Measurements from ENCODE around the gene SH2B2.

DNA sequence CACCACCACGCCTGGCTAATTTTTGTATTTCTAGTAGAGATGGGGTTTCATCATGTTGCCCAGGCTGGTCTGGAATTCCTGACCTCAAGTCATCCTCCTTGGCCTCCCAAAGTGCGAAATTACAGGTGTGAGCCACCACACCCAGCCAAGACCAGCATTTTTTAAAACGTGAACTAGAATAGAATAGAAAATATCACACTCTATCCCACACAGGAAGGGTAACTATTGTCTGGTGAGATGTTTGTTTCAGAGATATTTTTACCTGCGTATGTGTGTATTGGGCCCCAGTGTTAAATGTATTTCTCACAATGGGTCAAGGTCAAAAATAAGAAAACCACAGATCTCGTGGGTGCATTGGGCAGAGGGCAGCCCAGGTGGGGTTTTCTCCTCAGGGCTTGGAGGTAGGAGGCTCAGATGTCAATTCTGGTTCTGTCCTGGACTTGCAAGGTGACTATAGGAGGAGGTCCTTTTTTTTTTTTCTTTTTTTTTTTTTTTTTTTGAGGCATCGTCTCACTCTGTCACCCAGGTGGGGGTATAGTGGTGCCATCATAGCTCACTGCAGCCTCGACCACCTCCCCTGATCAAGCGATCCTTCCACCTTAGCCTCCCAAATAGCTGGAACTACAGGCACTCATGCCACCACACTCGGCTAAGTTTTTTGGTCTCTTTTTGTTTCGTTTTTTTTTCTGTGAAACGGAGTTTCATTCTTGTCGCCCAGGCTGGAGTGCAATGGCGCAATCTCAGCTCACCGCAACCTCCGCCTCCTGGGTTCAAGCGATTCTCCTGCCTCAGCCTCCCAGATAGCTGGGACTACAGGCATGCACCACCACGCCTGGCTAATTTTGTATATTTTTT lies 19.0 kb downstream of the SH2B2 start:
- TF ChIP-seq, protein P1, sequence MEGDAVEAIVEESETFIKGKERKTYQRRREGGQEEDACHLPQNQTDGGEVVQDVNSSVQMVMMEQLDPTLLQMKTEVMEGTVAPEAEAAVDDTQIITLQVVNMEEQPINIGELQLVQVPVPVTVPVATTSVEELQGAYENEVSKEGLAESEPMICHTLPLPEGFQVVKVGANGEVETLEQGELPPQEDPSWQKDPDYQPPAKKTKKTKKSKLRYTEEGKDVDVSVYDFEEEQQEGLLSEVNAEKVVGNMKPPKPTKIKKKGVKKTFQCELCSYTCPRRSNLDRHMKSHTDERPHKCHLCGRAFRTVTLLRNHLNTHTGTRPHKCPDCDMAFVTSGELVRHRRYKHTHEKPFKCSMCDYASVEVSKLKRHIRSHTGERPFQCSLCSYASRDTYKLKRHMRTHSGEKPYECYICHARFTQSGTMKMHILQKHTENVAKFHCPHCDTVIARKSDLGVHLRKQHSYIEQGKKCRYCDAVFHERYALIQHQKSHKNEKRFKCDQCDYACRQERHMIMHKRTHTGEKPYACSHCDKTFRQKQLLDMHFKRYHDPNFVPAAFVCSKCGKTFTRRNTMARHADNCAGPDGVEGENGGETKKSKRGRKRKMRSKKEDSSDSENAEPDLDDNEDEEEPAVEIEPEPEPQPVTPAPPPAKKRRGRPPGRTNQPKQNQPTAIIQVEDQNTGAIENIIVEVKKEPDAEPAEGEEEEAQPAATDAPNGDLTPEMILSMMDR (conservative IDR thresholded peaks at IDR 0.05) = no peak
- TF ChIP-seq ZFX (IDR thresholded peaks at IDR 0.05) = no peak

Measured in C4-2B (cell line).